BE2C (cell line): ENCODE measurements around the gene RSBN1L.
"Not testable (repeated sequence)": the region's sequence is repeated elsewhere in the genome, so short reads cannot be mapped to it uniquely, and the experiment has no call there.

Experiments
- DNase-seq: peaks from one replicate; pipeline ENCODE4 v3.0.0-alpha.2; 2020
- H3K27me3 ChIP-seq: fragments of 250-450 bp; sonication (Bioruptor Pico); 2 replicates; pipeline ENCODE4 v1.5.1; 2020; ENCODE audit warnings: mild to moderate bottlenecking
- H3K36me3 ChIP-seq: fragments of 250-450 bp; sonication (Bioruptor Pico); 2 replicates; pipeline ENCODE4 v1.5.1; 2020; ENCODE audit warnings: mild to moderate bottlenecking
- H3K4me1 ChIP-seq: fragments of 250-450 bp; sonication (Bioruptor Pico); 2 replicates; pipeline ENCODE4 v1.5.1; 2020
- H3K4me3 ChIP-seq: 2 replicates; pipeline ENCODE4 v1.5.1; 2011; ENCODE audit warnings: low read depth, low read length
- H3K9me3 ChIP-seq: fragments of 250-450 bp; sonication (Bioruptor Pico); 2 replicates; pipeline ENCODE4 v1.5.1; 2020
- CTCF ChIP-seq: IDR thresholded peaks from 2 replicates; pipeline ENCODE4 v1.5.1; 2012; ENCODE audit warnings: mild to moderate bottlenecking, low read depth, low read length

The RSBN1L gene

GRCh38 chr7:77714195-77714594 lies 17.9 kb downstream of the RSBN1L start:
- TF ChIP-seq CTCF = no peak
- Histone ChIP-seq H3K9me3 (no peaks in the 10 kb centered on the region), H3K4me3 (no peak overlapping the region), H3K27me3 (no peaks in the 10 kb centered on the region), H3K36me3 (peaks cover 9% of the 10 kb centered on the region; the same call in 1 of the 2 replicates), H3K4me1 (peaks cover 19% of the 10 kb centered on the region)
- DNase-seq = no peak

GRCh38 chr7:77714931-77715330 lies 18.7 kb downstream of the RSBN1L start:
- H3K27me3 ChIP-seq, H3K36me3 ChIP-seq, H3K9me3 ChIP-seq, DNase-seq, H3K4me3 ChIP-seq: not testable (repeated sequence)
- peaks cover 19% of the 10 kb centered on the region for H3K4me1 ChIP-seq

- no peak for DNase-seq
- H3K4me1 ChIP-seq = peaks cover 20% of the 10 kb centered on the region
- no peaks in the 10 kb centered on the region for H3K27me3 ChIP-seq
- no peak for TF ChIP-seq CTCF
- H3K9me3 ChIP-seq = no peaks in the 10 kb centered on the region
- H3K36me3 ChIP-seq = no peaks in the 10 kb centered on the region; the same call in 1 of the 2 replicates
- H3K4me3 ChIP-seq = no peak overlapping the region
These were observed 20.5 kb downstream of the RSBN1L start for GRCh38 chr7:77716804-77717203.

GRCh38 chr7:77717566-77717965 lies 21.3 kb downstream of the RSBN1L start:
- not testable (repeated sequence) for H3K4me3 ChIP-seq, H3K9me3 ChIP-seq, H3K27me3 ChIP-seq, DNase-seq, H3K36me3 ChIP-seq
- H3K4me1 ChIP-seq = peaks cover 20% of the 10 kb centered on the region

- Histone ChIP-seq H3K27me3 (no peaks in the 10 kb centered on the region), H3K36me3 (no peaks in the 10 kb centered on the region; the same call in 1 of the 2 replicates), H3K9me3 (no peaks in the 10 kb centered on the region), H3K4me3 (no peak overlapping the region; the same call in 1 of the 2 replicates), H3K4me1 (peaks cover 16% of the 10 kb centered on the region; the same call in 1 of the 2 replicates)
- TF ChIP-seq CTCF = no peak
- no peak for DNase-seq
These were observed 31.3 kb downstream of the RSBN1L start for GRCh38 chr7:77727527-77727926.

- DNase-seq = peak; percentile 64
- H3K4me3 ChIP-seq = peak overlapping the region; percentile 22
- H3K4me1 ChIP-seq = peaks cover 16% of the 10 kb centered on the region; the same call in 1 of the 2 replicates
- H3K9me3 ChIP-seq = no peaks in the 10 kb centered on the region
- no peaks in the 10 kb centered on the region; the same call in 1 of the 2 replicates for H3K36me3 ChIP-seq
- H3K27me3 ChIP-seq = no peaks in the 10 kb centered on the region
- no peak for TF ChIP-seq CTCF
These were observed 31.9 kb downstream of the RSBN1L start for GRCh38 chr7:77727936-77728701.

GRCh38 chr7:77729574-77730348 lies 33.5 kb downstream of the RSBN1L start:
- TF ChIP-seq CTCF = no peak
- peaks cover 20% of the 10 kb centered on the region for H3K4me1 ChIP-seq
- H3K4me3 ChIP-seq = no peak overlapping the region
- no peaks in the 10 kb centered on the region; the same call in 1 of the 2 replicates for H3K36me3 ChIP-seq
- no peaks in the 10 kb centered on the region for H3K9me3 ChIP-seq
- no peak for DNase-seq
- H3K27me3 ChIP-seq = no peaks in the 10 kb centered on the region
